Right cardiac atrium (tissue), 5 donors: ENCODE results near the gene NFKBIL1. TPM values are rescaled to one million over a fixed set of nuclear protein-coding genes. Genes with fewer than 3 reads are reported as not detected.
"Not testable (repeated sequence)": the region's sequence is repeated elsewhere in the genome, so short reads cannot be mapped to it uniquely, and the experiment has no call there.

Experiments used
- ATAC-seq, 2 donors: fragments of 200-7000 bp; cut with Tn5 transposase; one replicate each; pipeline versions ENCODE4 v1.8.0 to v1.9.1; 2020; ENCODE audit warnings: moderate library complexity in 2 of 2, mild to moderate bottlenecking in 1 of 2
- DNase-seq, 3 donors: peaks; one replicate each; pipeline ENCODE4 v3.0.0-alpha.2; 2020
- H3K27ac ChIP-seq: one replicate; pipeline ENCODE4 v1.5.1; 2013; ENCODE audit warnings: mild to moderate bottlenecking, low read length, control low read depth, moderate library complexity
- H3K27me3 ChIP-seq: one replicate; pipeline ENCODE4 v1.6.1; 2013; ENCODE audit not compliant: control insufficient read depth, insufficient read depth
- H3K4me1 ChIP-seq: one replicate; pipeline ENCODE4 v1.6.1; 2013; ENCODE audit warnings: low read length; ENCODE audit not compliant: control insufficient read depth, insufficient read depth
- H3K4me3 ChIP-seq: one replicate; pipeline ENCODE4 v1.5.1; 2013; ENCODE audit warnings: low read length, control low read depth
- H3K9me3 ChIP-seq: one replicate; pipeline ENCODE4 v1.6.1; 2013; ENCODE audit warnings: low read length; ENCODE audit not compliant: control insufficient read depth
- WGBS: extraction: QIAGEN DNeasy Blood & Tissue Kit; methylation state at CpG from one replicate; pipeline ENCODE4 v1.1.7; 2013; 5-methylcytosine and 5-hydroxymethylcytosine counted together
- intact Hi-C, 4 donors: fragments of 100-400 bp; cut with DNase I; formaldehyde crosslinking; loops; one replicate each; pipeline versions ENCODE4 v1.11.0 to v1.14.0; 2022 to 2023
- polyA plus RNA-seq: library from polyadenylated mRNA; stranded (reverse); fragments of 200-250 nt; gene quantifications from one replicate; pipeline ENCODE4 v1.2.3, GENCODE V29; 2013
- total RNA-seq, 4 donors: library from RNA; stranded (reverse); fragmentation: NEBNext Ultra II Directional; extraction: Animal tissue kit (Norgen Biotek cat#: 25700); gene quantifications; one replicate each; pipeline ENCODE4 v1.2.1, GENCODE V29; 2021
- donor health status: healthy with polysubstance abuse.
- donor health status: DM: no; HTN: yes; CAD: no.
- donor health status: DM: no; HTN: no; CAD: no.
- donor health status: DM: no; HTN: yes; CAD: no; lungs with severe emphysema.
- donor health status: DM: yes; HTN: yes; CAD: no.

NFKBIL1 gene
- total and polyA plus RNA-seq, 5 donors: 12.2 to 19.3 (median 16.2) TPM

- Histone ChIP-seq H3K27ac (peak within 1 kb of the TSS; percentile 77), H3K27me3 (no peaks in the 10 kb centered on the region), H3K4me3 (peak within 1 kb of the TSS; percentile 72), H3K9me3 (no peaks in the 10 kb centered on the region), H3K4me1 (no peaks in the 10 kb centered on the region)
- ATAC-seq (no peak), DNase-seq (peak in 1 of 3 donors; percentile 54)
- 75% methylated on average over 3 of the region's 3 CpGs for WGBS
- intact Hi-C loops: loop anchor here in 2 of 4 donors (5.0 kb wide), 1 partner anchor 35 kb away; the partner anchor contains the start of genes ATP6V1G2 (in 2 of the 2) and NFKBIL1 (in 2 of the 2)
Observed at GRCh38 chr6:31582230-31582643, 34.8 kb downstream of the NFKBIL1 start, which contains the start of gene LTB. Gene LTB, minus strand, starts transcription at chr6:31582424. Its CDS starts 7 bp downstream, at chr6:31582417.

DNA sequence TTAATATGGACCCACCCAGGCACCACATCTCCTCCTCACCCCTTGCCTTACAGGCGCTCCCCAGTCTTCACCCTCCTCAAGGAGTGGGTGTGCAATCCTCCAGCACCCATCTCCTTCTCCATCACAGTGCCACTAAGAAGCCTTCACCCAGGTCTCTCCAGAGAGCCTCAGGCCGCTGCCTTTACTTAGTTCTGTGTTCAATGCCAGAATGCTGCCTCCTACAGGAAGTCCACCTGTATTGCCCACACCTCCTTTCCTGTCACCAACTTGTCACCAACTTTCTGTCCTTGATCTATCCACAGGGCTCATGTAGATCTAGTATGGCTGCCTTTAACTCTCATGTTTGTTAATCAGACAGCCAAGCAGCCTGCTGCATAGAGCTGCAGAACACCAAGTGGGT lies 38.1 kb downstream of the NFKBIL1 start:
- H3K4me1 ChIP-seq: no peaks in the 10 kb centered on the region
- ATAC-seq: no peak
- no peaks in the 10 kb centered on the region for H3K9me3 ChIP-seq
- H3K27me3 ChIP-seq: no peaks in the 10 kb centered on the region
- intact Hi-C loops: loop anchor here in 1 of 4 donors (5.0 kb wide), 1 partner anchor 33 kb away; no protein-coding TSS in a partner anchor
- H3K27ac ChIP-seq: peak overlapping the region; percentile 16
- no peak for DNase-seq
- 59% methylated on average over 2 of the region's 2 CpGs for WGBS
- H3K4me3 ChIP-seq: no peak overlapping the region

DNA sequence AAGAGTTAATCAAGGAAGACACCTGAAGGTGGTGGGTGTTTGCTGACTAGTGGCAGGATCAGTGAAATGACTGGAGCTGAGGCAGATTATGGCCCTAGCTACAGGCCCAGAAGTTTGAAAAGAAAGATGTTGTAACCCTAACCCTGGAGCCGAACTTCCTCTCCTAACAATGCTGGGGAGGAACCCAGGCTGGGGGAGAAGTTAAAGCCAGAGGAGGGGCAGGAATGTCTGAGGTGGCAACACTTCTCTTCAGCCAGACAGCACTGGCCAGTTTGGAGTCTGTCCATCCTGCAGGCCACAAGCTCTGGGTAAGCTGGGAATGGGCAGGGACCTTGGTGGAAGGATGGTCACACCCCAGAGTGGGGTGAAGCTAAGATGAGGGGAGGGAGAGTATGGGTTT lies 38.6 kb downstream of the NFKBIL1 start, which contains the start of gene LST1:
Gene LST1, plus strand, starts transcription at position 270 of the 400 bp plus-strand sequence. CDS start 1,023 bp downstream, outside the sequence.
- 50% methylated on average over 1 of the region's 1 CpG for WGBS
- Histone ChIP-seq H3K4me3 (no peak within 1 kb of the TSS), H3K4me1 (no peaks in the 10 kb centered on the region)

DNA sequence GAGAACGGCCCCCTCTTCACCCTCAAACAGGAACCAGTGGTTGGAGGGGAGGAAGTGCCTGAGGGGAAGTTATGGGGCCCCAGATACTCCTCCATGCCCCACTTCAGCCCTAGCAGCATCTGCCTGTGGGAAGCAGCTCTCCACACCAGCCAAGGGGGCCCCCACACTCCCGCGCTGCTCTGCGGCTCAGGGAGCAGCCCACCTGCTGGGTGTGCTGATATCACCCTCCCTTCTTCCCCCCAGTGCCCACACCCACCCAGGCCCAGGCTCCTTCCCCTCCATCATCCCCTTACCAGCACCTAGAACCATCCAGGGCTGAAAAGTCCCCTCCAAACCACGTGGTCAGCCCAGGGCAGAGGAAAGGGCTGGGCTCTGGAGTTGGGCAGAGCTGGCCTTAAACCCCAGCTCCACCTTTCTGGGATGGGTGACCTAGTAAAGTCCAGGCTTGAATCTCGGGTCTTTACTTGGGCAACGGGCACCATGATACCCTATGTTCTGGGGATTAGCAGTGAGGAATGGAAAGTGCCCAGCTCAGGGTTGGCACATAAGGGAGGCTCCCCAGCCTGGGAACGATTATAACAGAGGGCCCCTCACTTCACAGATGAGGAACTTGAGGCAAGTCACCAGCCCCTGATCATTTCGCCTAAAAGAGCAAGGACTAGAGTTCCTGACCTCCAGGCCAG lies 39.3 kb downstream of the NFKBIL1 start:
- intact Hi-C loops: loop anchor here in 1 of 4 donors (5.0 kb wide), 1 partner anchor 34 kb away; no protein-coding TSS in a partner anchor
- H3K4me3 ChIP-seq: no peak overlapping the region
- WGBS: 58% methylated on average over 9 of the region's 9 CpGs
- DNase-seq (peak in 1 of 3 donors; percentile 54), ATAC-seq (peak; percentile 49 to 57)
- no peaks in the 10 kb centered on the region for H3K4me1 ChIP-seq
- no peak overlapping the region for H3K27ac ChIP-seq
- no peaks in the 10 kb centered on the region for H3K9me3 ChIP-seq
- H3K27me3 ChIP-seq: no peaks in the 10 kb centered on the region

More for the DNA sequence above, 38.6 kb downstream of the NFKBIL1 start, which contains the start of gene LST1:
- ATAC-seq (peak; percentile 46 to 55), DNase-seq (peak in 1 of 3 donors; percentile 22)
- Histone ChIP-seq H3K27me3 (no peaks in the 10 kb centered on the region), H3K27ac (peak within 1 kb of the TSS; percentile 16), H3K9me3 (no peaks in the 10 kb centered on the region)
- intact Hi-C loops: loop anchor here in 1 of 4 donors (5.0 kb wide), 1 partner anchor 34 kb away; no protein-coding TSS in a partner anchor

GRCh38 chr6:31587791-31588777 lies 40.7 kb downstream of the NFKBIL1 start:
- ATAC-seq (no peak), DNase-seq (no peak)
- H3K27me3 ChIP-seq: no peaks in the 10 kb centered on the region
- 62% methylated on average over 12 of the region's 12 CpGs for WGBS
- no peak overlapping the region for H3K27ac ChIP-seq
- H3K4me3 ChIP-seq: no peak overlapping the region
- H3K9me3 ChIP-seq: no peaks in the 10 kb centered on the region
- intact Hi-C loops: loop anchor here in 1 of 4 donors (5.0 kb wide), 1 partner anchor 36 kb away; no protein-coding TSS in a partner anchor
- no peaks in the 10 kb centered on the region for H3K4me1 ChIP-seq

DNA sequence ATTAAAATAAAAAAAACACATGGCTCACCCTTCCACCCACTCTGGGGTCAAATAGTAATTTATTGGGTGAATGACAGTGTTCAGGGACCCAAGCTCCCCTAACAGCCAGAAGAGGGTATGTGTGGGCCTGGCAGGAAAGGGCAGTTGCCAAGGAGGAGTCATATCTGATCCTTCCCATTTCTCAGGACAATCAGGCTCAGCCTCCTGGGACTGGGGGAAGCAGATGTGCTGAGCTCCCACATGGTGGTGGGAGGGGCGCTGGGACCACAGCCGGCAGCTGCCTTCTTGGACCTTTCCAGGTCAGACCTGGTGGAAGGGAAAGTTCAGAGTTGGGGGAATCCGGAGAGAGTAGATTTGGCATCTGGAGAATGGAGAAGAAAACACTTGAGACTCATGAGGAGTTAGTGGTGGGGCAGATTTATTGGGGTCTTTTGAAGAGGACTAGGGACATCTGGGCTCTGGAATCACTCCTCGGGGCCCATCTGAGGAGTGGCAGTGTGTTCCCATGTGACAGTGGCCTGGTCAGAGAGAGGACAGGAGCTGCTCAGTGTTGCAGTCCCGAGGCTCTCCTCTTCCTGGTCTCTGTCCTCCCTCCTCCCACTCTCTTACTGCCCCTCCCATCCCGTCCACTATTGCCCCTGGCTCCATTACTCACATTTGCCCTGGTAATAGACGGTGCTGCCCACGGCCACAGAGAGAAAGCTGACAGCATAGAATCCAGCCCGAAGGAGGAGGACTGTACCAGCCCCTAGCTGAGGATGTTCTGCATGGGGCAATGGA lies 41.7 kb downstream of the NFKBIL1 start:
- Histone ChIP-seq H3K4me3 (no peak overlapping the region), H3K27ac (no peak overlapping the region), H3K4me1 (no peaks in the 10 kb centered on the region), H3K9me3 (no peaks in the 10 kb centered on the region), H3K27me3 (no peaks in the 10 kb centered on the region)
- ATAC-seq: no peak
- intact Hi-C loops: loop anchor here in 1 of 4 donors (5.0 kb wide), 1 partner anchor 37 kb away; no protein-coding TSS in a partner anchor
- 42% methylated on average over 9 of the region's 9 CpGs for WGBS
- no peak for DNase-seq

DNA sequence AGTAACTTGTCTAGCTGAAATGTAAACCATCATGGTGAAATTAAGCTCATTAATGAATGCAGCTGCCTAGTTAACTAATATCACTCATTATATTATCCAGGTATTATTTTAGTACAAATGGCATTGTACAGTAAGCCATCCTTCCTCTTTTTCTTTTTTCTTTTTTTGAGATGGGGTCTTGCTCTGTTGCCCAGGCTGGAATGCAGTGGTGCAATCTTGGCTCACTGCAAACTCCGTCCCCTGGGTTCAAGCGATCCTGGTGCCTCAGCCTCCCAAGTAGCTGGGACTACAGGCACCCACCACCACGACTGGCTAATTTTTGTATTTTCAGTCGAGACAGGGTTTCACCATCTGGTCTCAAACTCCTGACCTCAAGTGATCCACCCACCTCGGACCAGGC lies 43.3 kb downstream of the NFKBIL1 start:
- 89% methylated on average over 5 of the region's 5 CpGs for WGBS
- not testable (repeated sequence) for DNase-seq

GRCh38 chr6:31592396-31592771 lies 45.0 kb downstream of the NFKBIL1 start:
- H3K4me1 ChIP-seq: no peaks in the 10 kb centered on the region
- WGBS: 91% methylated on average over 7 of the region's 7 CpGs
- no peak for DNase-seq
- no peak overlapping the region for H3K27ac ChIP-seq
- H3K4me3 ChIP-seq: no peak overlapping the region
- ATAC-seq: no peak
- intact Hi-C loops: no loop called here
- H3K27me3 ChIP-seq: no peaks in the 10 kb centered on the region
- no peaks in the 10 kb centered on the region for H3K9me3 ChIP-seq

More for the DNA sequence above, 43.3 kb downstream of the NFKBIL1 start:
- ATAC-seq, H3K27ac ChIP-seq, H3K4me1 ChIP-seq, H3K4me3 ChIP-seq, intact Hi-C loops, H3K9me3 ChIP-seq, H3K27me3 ChIP-seq: not testable (repeated sequence)

DNA sequence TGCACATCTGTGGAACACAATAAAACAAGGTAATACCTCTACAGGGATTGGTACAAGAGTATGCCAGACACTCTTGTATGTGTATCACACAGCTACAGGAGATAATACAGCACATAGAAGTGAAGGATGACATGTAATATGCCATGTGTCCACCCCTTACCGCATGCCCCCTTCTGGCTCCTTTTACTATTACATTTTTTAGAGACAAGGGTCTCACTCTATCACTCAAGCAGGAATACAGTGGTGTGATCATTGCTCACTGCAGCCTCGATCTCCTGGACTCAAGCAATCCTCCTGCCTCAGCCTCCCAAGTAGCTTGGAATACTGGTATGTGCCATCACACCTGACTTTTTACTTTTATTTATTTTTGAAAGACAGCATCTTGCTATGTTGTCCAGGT lies 49.6 kb downstream of the NFKBIL1 start:
- ATAC-seq: peak in 1 of 2 donors; percentile 56
- H3K9me3 ChIP-seq: no peaks in the 10 kb centered on the region
- intact Hi-C loops: loop anchor here in 3 of 4 donors (5.0 kb wide), 1 partner anchor 50 kb away; the partner anchor contains the start of genes ATP6V1G2 (in 3 of the 3) and NFKBIL1 (in 3 of the 3)
- H3K4me3 ChIP-seq: no peak overlapping the region
- H3K27ac ChIP-seq: no peak overlapping the region
- H3K4me1 ChIP-seq: no peaks in the 10 kb centered on the region
- H3K27me3 ChIP-seq: no peaks in the 10 kb centered on the region
- DNase-seq: no peak
- WGBS: 20% methylated on average over 2 of the region's 2 CpGs

- no peak overlapping the region for H3K27ac ChIP-seq
- intact Hi-C loops: no loop called here
- ATAC-seq (no peak), DNase-seq (no peak)
- H3K27me3 ChIP-seq: no peaks in the 10 kb centered on the region
- 96% methylated on average over 1 of the region's 1 CpG for WGBS
- H3K9me3 ChIP-seq: no peaks in the 10 kb centered on the region
- no peak overlapping the region for H3K4me3 ChIP-seq
- H3K4me1 ChIP-seq: no peaks in the 10 kb centered on the region
Observed at GRCh38 chr6:31607317-31607716, 59.9 kb downstream of the NFKBIL1 start.
